DND-41 (cell line): ENCODE measurements around the gene RGPD4.
"Not testable (repeated sequence)": the region's sequence is repeated elsewhere in the genome, so short reads cannot be mapped to it uniquely, and the experiment has no call there.

Source experiments
- EZH2 ChIP-seq: IDR thresholded peaks from 3 replicates; pipeline ENCODE4 v1.6.1; 2012; ENCODE audit warnings: borderline replicate concordance, low read depth, mild to moderate bottlenecking, moderate library complexity, low read length, inconsistent platforms; ENCODE audit not compliant: severe bottlenecking
- TF ChIP-seq, protein P1 (sequence below): IDR thresholded peaks from 2 replicates; pipeline ENCODE4 v1.5.1; 2012; ENCODE audit warnings: borderline replicate concordance, low read length, moderate library complexity, mild to moderate bottlenecking; ENCODE audit not compliant: poor library complexity, severe bottlenecking; ENCODE audit errors: extremely low read depth

DNA sequence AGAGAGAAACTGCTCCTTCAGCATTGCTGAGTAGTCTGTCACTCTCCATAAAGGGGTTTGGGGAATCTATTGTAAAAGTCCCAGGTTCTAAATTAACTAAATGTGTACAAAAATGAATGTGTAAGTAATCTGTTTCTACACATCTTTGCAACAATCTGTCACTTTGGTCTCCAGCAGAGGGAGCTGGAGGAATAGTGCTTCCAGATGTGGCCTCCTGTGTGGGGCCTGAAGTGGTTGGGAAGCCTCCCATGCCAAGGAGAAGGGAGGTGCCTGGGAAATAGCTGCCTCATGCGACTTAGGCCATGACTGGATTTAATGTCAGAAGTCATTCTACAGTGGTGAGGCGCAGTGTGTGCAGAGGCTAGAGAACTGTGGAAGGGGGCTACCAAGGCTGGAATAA is 89.4 kb downstream of the RGPD4 start:
- TF ChIP-seq, protein P1, sequence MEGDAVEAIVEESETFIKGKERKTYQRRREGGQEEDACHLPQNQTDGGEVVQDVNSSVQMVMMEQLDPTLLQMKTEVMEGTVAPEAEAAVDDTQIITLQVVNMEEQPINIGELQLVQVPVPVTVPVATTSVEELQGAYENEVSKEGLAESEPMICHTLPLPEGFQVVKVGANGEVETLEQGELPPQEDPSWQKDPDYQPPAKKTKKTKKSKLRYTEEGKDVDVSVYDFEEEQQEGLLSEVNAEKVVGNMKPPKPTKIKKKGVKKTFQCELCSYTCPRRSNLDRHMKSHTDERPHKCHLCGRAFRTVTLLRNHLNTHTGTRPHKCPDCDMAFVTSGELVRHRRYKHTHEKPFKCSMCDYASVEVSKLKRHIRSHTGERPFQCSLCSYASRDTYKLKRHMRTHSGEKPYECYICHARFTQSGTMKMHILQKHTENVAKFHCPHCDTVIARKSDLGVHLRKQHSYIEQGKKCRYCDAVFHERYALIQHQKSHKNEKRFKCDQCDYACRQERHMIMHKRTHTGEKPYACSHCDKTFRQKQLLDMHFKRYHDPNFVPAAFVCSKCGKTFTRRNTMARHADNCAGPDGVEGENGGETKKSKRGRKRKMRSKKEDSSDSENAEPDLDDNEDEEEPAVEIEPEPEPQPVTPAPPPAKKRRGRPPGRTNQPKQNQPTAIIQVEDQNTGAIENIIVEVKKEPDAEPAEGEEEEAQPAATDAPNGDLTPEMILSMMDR, result not testable (repeated sequence)
- not testable (repeated sequence) for TF ChIP-seq EZH2
